Measurements from ENCODE around the gene ATXN2.

The ATXN2 gene

GRCh38 chr12:111417784-111418593 lies 181.1 kb downstream of the ATXN2 start:
- no peaks in the 10 kb centered on the region for H3K9me3 ChIP-seq (ENCODE audit: low read length)
- no peaks in the 10 kb centered on the region for H4K20me1 ChIP-seq (ENCODE audit: insufficient read depth, low read length)
- no peaks in the 10 kb centered on the region for H3F3A ChIP-seq (ENCODE audit: insufficient read depth, low read length)
- H2AFZ ChIP-seq (ENCODE audit: low read length), result no peak overlapping the region
- no peaks in the 10 kb centered on the region for H3K79me2 ChIP-seq (ENCODE audit: insufficient read depth, low read length)
- TF ChIP-seq EZH2 (IDR thresholded peaks at IDR 0.05; ENCODE audit: borderline replicate concordance, low read length) (no peak), CTCF (IDR thresholded peaks at IDR 0.05; ENCODE audit: low read length) (no peak)
- H3K36me3 ChIP-seq (ENCODE audit: insufficient read depth, low read length), result no peaks in the 10 kb centered on the region; the same call in 1 of the 2 replicates
- no peak overlapping the region for H3K4me2 ChIP-seq (ENCODE audit: low read length)
- no peaks in the 10 kb centered on the region for H3K4me1 ChIP-seq (ENCODE audit: insufficient read depth, low read length, severe bottlenecking)
- H3K9me2 ChIP-seq (ENCODE audit: low read depth, low read length), result no peaks in the 10 kb centered on the region
- H3K27ac ChIP-seq (ENCODE audit: low read depth, low read length, poor library complexity, severe bottlenecking), result no peak overlapping the region
- H3K27me3 ChIP-seq (ENCODE audit: insufficient read depth, low read length), result no peaks in the 10 kb centered on the region
- no peak overlapping the region for H3K9ac ChIP-seq (ENCODE audit: low read length)
- no peak overlapping the region for H3K4me3 ChIP-seq (ENCODE audit: low read depth, low read length, poor library complexity, severe bottlenecking)

- no peak overlapping the region for H3K27ac ChIP-seq (ENCODE audit: low read depth, low read length, poor library complexity, severe bottlenecking)
- H3K79me2 ChIP-seq (ENCODE audit: insufficient read depth, low read length), result no peaks in the 10 kb centered on the region
- H3K4me3 ChIP-seq (ENCODE audit: low read depth, low read length, poor library complexity, severe bottlenecking), result no peak overlapping the region
- TF ChIP-seq EZH2 (IDR thresholded peaks at IDR 0.05; ENCODE audit: borderline replicate concordance, low read length) (no peak), CTCF (IDR thresholded peaks at IDR 0.05; ENCODE audit: low read length) (no peak)
- H3K9ac ChIP-seq (ENCODE audit: low read length), result no peak overlapping the region
- no peaks in the 10 kb centered on the region for H4K20me1 ChIP-seq (ENCODE audit: insufficient read depth, low read length)
- no peaks in the 10 kb centered on the region for H3K27me3 ChIP-seq (ENCODE audit: insufficient read depth, low read length)
- no peak overlapping the region for H3K4me2 ChIP-seq (ENCODE audit: low read length)
- no peaks in the 10 kb centered on the region for H3K4me1 ChIP-seq (ENCODE audit: insufficient read depth, low read length, severe bottlenecking)
- H3K36me3 ChIP-seq (ENCODE audit: insufficient read depth, low read length), result no peaks in the 10 kb centered on the region; the same call in 1 of the 2 replicates
- no peak overlapping the region for H2AFZ ChIP-seq (ENCODE audit: low read length)
- H3K9me3 ChIP-seq (ENCODE audit: low read length), result no peaks in the 10 kb centered on the region
- H3K9me2 ChIP-seq (ENCODE audit: low read depth, low read length), result no peaks in the 10 kb centered on the region
- no peaks in the 10 kb centered on the region for H3F3A ChIP-seq (ENCODE audit: insufficient read depth, low read length)
Measured at GRCh38 chr12:111417290-111417689, 181.8 kb downstream of the ATXN2 start.

GRCh38 chr12:111414711-111415252 lies 184.3 kb downstream of the ATXN2 start:
- no peak overlapping the region for H3K4me3 ChIP-seq (ENCODE audit: low read depth, low read length, poor library complexity, severe bottlenecking)
- no peaks in the 10 kb centered on the region for H3K9me2 ChIP-seq (ENCODE audit: low read depth, low read length)
- no peaks in the 10 kb centered on the region for H3K79me2 ChIP-seq (ENCODE audit: insufficient read depth, low read length)
- H3F3A ChIP-seq (ENCODE audit: insufficient read depth, low read length), result no peaks in the 10 kb centered on the region
- no peaks in the 10 kb centered on the region for H3K4me1 ChIP-seq (ENCODE audit: insufficient read depth, low read length, severe bottlenecking)
- H3K4me2 ChIP-seq (ENCODE audit: low read length), result no peak overlapping the region
- no peak for TF ChIP-seq EZH2 (IDR thresholded peaks at IDR 0.05; ENCODE audit: borderline replicate concordance, low read length)
- TF ChIP-seq CTCF (IDR thresholded peaks at IDR 0.05; ENCODE audit: low read length), result no peak
- H3K27ac ChIP-seq (ENCODE audit: low read depth, low read length, poor library complexity, severe bottlenecking), result no peak overlapping the region
- no peak overlapping the region for H2AFZ ChIP-seq (ENCODE audit: low read length)
- no peaks in the 10 kb centered on the region; the same call in 1 of the 2 replicates for H3K36me3 ChIP-seq (ENCODE audit: insufficient read depth, low read length)
- H3K27me3 ChIP-seq (ENCODE audit: insufficient read depth, low read length), result no peaks in the 10 kb centered on the region
- H3K9ac ChIP-seq (ENCODE audit: low read length), result no peak overlapping the region
- no peaks in the 10 kb centered on the region for H3K9me3 ChIP-seq (ENCODE audit: low read length)
- no peaks in the 10 kb centered on the region for H4K20me1 ChIP-seq (ENCODE audit: insufficient read depth, low read length)
